Mesendoderm (in vitro differentiated cells): Measurements from ENCODE around the gene MYO1A.

ENCODE experiments used
- DNase-seq: peaks from one replicate; pipeline ENCODE4 v3.0.0; 2013
- H2AK5ac ChIP-seq: 2 replicates; pipeline ENCODE4 v1.6.1; 2013; ENCODE audit warnings: low read length, inconsistent platforms
- H2BK120ac ChIP-seq: 2 replicates; pipeline ENCODE4 v1.6.1; 2013; ENCODE audit warnings: low read depth, mild to moderate bottlenecking, low read length, moderate library complexity, mixed read lengths
- H2BK15ac ChIP-seq: replicated peaks from 2 replicates; pipeline ENCODE4 v1.6.1; 2013; ENCODE audit warnings: low read depth, mild to moderate bottlenecking, moderate library complexity
- H2BK5ac ChIP-seq: 2 replicates; pipeline ENCODE4 v1.6.1; 2013; ENCODE audit warnings: low read length, inconsistent platforms
- H3K18ac ChIP-seq: 2 replicates; pipeline ENCODE4 v1.6.1; 2013; ENCODE audit warnings: mild to moderate bottlenecking, low read length, mixed read lengths
- H3K23ac ChIP-seq: one replicate; pipeline ENCODE4 v1.6.1; 2013; ENCODE audit warnings: low read length
- H3K27ac ChIP-seq: 2 replicates; pipeline ENCODE4 v1.5.1; 2013; ENCODE audit warnings: low read depth, mild to moderate bottlenecking, inconsistent platforms, low read length, moderate library complexity
- H3K27me3 ChIP-seq: 2 replicates; pipeline ENCODE4 v1.6.1; 2013; ENCODE audit warnings: low read length, control low read depth, mild to moderate bottlenecking, inconsistent platforms; ENCODE audit not compliant: insufficient read depth, poor library complexity
- H3K36me3 ChIP-seq: 2 replicates; pipeline ENCODE4 v1.6.1; 2013; ENCODE audit warnings: low read length, inconsistent platforms; ENCODE audit not compliant: control insufficient read depth, insufficient read depth
- H3K4ac ChIP-seq: one replicate; pipeline ENCODE4 v1.6.1; 2013; ENCODE audit warnings: low read depth, mild to moderate bottlenecking, low read length, moderate library complexity
- H3K4me1 ChIP-seq: 2 replicates; pipeline ENCODE4 v1.6.1; 2013; ENCODE audit warnings: low read depth, low read length, inconsistent platforms; ENCODE audit not compliant: control insufficient read depth
- H3K4me2 ChIP-seq: 2 replicates; pipeline ENCODE4 v1.6.1; 2013; ENCODE audit warnings: low read length
- H3K4me3 ChIP-seq: 2 replicates; pipeline ENCODE4 v1.5.1; 2013; ENCODE audit warnings: mild to moderate bottlenecking, low read length
- H3K56ac ChIP-seq: one replicate; pipeline ENCODE4 v1.6.1; 2013; ENCODE audit warnings: low read length
- H3K79me1 ChIP-seq: 2 replicates; pipeline ENCODE4 v1.6.1; 2013; ENCODE audit warnings: low read length, inconsistent platforms
- H3K79me2 ChIP-seq: 2 replicates; pipeline ENCODE4 v1.6.1; 2013; ENCODE audit warnings: mild to moderate bottlenecking, low read length; ENCODE audit not compliant: control insufficient read depth, insufficient read depth
- H3K9ac ChIP-seq: 2 replicates; pipeline ENCODE4 v1.6.1; 2013; ENCODE audit warnings: low read length, inconsistent platforms
- H4K5ac ChIP-seq: one replicate; pipeline ENCODE4 v1.6.1; 2013; ENCODE audit warnings: low read length
- H4K8ac ChIP-seq: one replicate; pipeline ENCODE4 v1.6.1; 2013; ENCODE audit warnings: low read depth, mild to moderate bottlenecking, control low read depth, low read length, moderate library complexity
- WGBS: extraction: QIAGEN DNeasy Blood & Tissue Kit; methylation state at CpG from one replicate; pipeline ENCODE4 v1.1.7; 2013; ENCODE audit warnings: low lambda C conversion rate, missing lambda C conversion rate; ENCODE audit not compliant: insufficient coverage; ENCODE audit errors: extremely low coverage; 5-methylcytosine and 5-hydroxymethylcytosine counted together

MYO1A gene

DNA sequence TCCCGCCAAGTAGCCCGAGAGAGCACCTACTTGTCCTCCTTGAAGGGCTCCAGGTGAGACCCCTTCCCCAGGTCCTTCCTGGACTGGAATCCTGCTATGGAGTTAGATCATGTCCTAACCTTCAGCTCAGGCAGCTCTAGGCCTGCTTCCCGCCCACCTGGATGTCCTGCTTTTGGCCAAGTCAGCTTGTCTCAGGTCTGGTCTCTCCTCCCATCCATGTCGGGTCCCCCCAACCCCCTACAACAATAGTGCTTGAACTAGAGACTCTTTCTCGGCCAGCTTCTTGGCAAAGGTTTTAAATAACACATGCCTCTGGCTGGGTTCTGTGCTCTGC lies 42.6 kb upstream of the MYO1A start:
- Histone ChIP-seq H3K4ac (no peak overlapping the region), H3K4me2 (no peak overlapping the region), H3K79me1 (peaks cover 6% of the 10 kb centered on the region), H4K5ac (no peak overlapping the region), H3K4me3 (no peak overlapping the region), H3K56ac (no peak overlapping the region), H2BK120ac (no peak overlapping the region), H3K18ac (no peak overlapping the region), H2BK15ac (no peak overlapping the region), H3K9ac (peak overlapping the region; percentile 21), H3K4me1 (peaks cover 7% of the 10 kb centered on the region), H3K36me3 (peaks cover 11% of the 10 kb centered on the region), H3K27ac (no peak overlapping the region), H3K27me3 (no peaks in the 10 kb centered on the region), H3K23ac (no peak overlapping the region), H2AK5ac (no peak overlapping the region), H3K79me2 (peaks cover 8% of the 10 kb centered on the region), H2BK5ac (no peak overlapping the region), H4K8ac (no peak overlapping the region)
- DNase-seq = no peak
- WGBS = no CpG with 5 or more reads among the region's 5 CpGs

DNA sequence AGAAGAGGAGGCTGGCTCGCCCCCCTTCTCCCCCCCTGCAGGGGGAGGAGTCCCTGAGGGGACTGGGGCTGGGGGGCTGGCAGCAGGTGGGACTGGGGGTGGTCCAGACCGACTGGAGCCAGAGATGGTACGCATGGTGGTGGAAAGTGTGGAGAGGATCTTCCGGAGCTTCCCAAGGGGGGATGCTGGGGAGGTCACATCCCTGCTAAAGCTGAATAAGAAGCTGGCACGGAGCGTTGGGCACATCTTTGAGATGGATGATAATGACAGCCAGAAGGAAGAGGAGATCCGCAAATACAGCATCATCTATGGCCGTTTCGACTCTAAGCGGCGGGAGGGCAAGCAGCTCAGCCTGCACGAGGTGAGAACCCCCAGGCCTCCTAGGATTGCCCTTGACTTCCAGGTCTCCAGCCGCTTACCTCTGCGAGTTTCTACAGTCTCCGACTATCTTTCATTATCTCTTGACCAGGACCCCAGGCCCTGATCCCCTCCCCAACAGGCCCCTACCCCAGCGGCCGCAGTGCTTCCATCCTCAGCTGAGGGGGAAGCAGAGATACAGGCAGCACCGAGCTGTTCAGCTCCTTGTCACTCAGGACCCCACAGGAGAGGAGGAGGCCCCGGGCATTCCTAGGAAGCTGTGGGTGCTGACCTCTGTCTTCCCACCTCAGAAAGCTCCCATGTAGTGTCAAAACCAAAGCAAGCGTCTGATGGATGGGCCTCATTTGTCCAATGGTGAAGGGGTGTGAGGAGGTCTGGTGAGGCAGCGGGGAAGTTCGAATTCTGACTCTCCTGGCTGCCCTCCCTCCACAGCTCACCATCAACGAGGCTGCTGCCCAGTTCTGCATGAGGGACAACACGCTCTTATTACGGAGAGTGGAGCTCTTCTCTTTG lies 42.0 kb upstream of the MYO1A start:
- no peak overlapping the region for H2AK5ac ChIP-seq
- no peak overlapping the region for H3K27ac ChIP-seq
- no peak overlapping the region for H3K9ac ChIP-seq
- no peak overlapping the region for H3K4me3 ChIP-seq
- DNase-seq = no peak
- WGBS = no CpG with 5 or more reads among the region's 25 CpGs
- H4K8ac ChIP-seq = no peak overlapping the region
- no peak overlapping the region for H4K5ac ChIP-seq
- H2BK120ac ChIP-seq = no peak overlapping the region
- H3K79me2 ChIP-seq = peaks cover 8% of the 10 kb centered on the region
- no peak overlapping the region for H3K18ac ChIP-seq
- no peak overlapping the region for H3K4me2 ChIP-seq
- peaks cover 11% of the 10 kb centered on the region for H3K36me3 ChIP-seq
- H3K23ac ChIP-seq = no peak overlapping the region
- H2BK5ac ChIP-seq = no peak overlapping the region
- H3K56ac ChIP-seq = no peak overlapping the region
- no peak overlapping the region for H2BK15ac ChIP-seq
- peaks cover 7% of the 10 kb centered on the region for H3K4me1 ChIP-seq
- no peak overlapping the region for H3K4ac ChIP-seq
- no peaks in the 10 kb centered on the region for H3K27me3 ChIP-seq
- peaks cover 6% of the 10 kb centered on the region for H3K79me1 ChIP-seq

DNA sequence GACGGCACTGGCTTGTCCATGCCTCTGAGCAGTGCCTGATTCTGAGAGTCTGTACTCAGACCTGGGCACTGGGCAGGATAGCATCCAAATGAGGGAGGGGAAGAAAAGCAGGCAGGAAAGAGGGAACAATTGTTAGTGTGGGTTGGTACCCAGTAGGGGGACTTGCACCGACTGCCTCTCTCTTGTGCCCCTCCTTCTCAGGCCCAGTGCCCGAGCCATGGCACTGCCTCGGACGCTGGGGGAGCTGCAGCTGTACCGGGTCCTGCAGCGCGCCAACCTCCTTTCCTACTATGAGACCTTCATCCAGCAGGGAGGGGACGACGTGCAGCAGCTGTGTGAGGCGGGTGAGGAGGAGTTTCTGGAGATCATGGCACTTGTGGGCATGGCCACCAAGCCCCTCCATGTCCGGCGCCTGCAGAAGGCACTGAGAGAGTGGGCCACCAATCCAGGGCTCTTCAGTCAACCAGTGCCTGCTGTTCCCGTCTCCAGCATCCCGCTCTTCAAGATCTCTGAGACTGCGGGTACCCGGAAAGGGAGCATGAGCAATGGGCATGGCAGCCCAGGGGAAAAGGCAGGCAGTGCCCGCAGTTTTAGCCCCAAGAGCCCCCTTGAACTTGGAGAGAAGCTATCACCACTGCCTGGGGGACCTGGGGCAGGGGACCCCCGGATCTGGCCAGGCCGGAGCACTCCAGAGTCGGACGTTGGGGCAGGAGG lies 41.2 kb upstream of the MYO1A start:
- H3K27ac ChIP-seq = no peak overlapping the region
- H2BK120ac ChIP-seq = no peak overlapping the region
- no peak overlapping the region for H4K5ac ChIP-seq
- H3K18ac ChIP-seq = no peak overlapping the region
- no CpG with 5 or more reads among the region's 22 CpGs for WGBS
- peaks cover 6% of the 10 kb centered on the region for H3K79me1 ChIP-seq
- H2BK15ac ChIP-seq = no peak overlapping the region
- H2BK5ac ChIP-seq = no peak overlapping the region
- H3K4me3 ChIP-seq = no peak overlapping the region
- peaks cover 7% of the 10 kb centered on the region for H3K4me1 ChIP-seq
- DNase-seq = no peak
- H2AK5ac ChIP-seq = no peak overlapping the region
- no peak overlapping the region for H3K23ac ChIP-seq
- H3K79me2 ChIP-seq = peaks cover 8% of the 10 kb centered on the region
- H3K4me2 ChIP-seq = no peak overlapping the region
- H3K4ac ChIP-seq = no peak overlapping the region
- no peak overlapping the region for H3K9ac ChIP-seq
- H4K8ac ChIP-seq = no peak overlapping the region
- no peak overlapping the region for H3K56ac ChIP-seq
- peaks cover 11% of the 10 kb centered on the region for H3K36me3 ChIP-seq
- H3K27me3 ChIP-seq = no peaks in the 10 kb centered on the region

DNA sequence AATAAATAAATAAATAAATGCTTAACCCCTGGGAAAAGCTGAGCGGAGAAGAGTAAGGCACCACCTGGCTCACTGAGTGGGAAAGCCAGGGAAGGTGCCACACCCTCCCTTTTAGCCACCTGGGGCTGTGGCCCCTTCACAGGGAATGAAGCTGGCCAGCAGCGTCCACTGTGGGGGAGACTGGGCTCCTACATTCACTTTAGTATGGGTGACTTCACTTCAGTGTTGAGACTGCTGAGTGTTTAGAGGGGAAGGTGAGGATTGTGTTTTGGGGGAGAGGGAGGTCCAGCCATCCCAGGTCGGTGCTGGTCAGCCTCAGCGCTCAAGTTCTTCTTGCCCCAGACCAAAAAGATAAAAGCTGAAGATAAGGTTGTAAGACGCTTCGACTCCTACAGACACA lies 40.6 kb upstream of the MYO1A start:
- H3K27me3 ChIP-seq = no peaks in the 10 kb centered on the region
- peak overlapping the region; percentile 71 for H3K56ac ChIP-seq
- DNase-seq = no peak
- H3K4me2 ChIP-seq = no peak overlapping the region
- H3K36me3 ChIP-seq = peaks cover 9% of the 10 kb centered on the region
- H3K4me1 ChIP-seq = peaks cover 11% of the 10 kb centered on the region
- no peak overlapping the region for H2BK5ac ChIP-seq
- H2AK5ac ChIP-seq = no peak overlapping the region
- peak overlapping the region; percentile 57 for H3K9ac ChIP-seq
- peaks cover 8% of the 10 kb centered on the region for H3K79me2 ChIP-seq
- H3K4me3 ChIP-seq = no peak overlapping the region
- no peak overlapping the region for H3K23ac ChIP-seq
- no CpG with 5 or more reads among the region's 6 CpGs for WGBS
- no peak overlapping the region for H3K4ac ChIP-seq
- no peak overlapping the region for H2BK120ac ChIP-seq
- no peak overlapping the region for H4K8ac ChIP-seq
- no peak overlapping the region for H2BK15ac ChIP-seq
- H3K18ac ChIP-seq = no peak overlapping the region
- H4K5ac ChIP-seq = no peak overlapping the region
- peaks cover 6% of the 10 kb centered on the region for H3K79me1 ChIP-seq
- H3K27ac ChIP-seq = no peak overlapping the region

DNA sequence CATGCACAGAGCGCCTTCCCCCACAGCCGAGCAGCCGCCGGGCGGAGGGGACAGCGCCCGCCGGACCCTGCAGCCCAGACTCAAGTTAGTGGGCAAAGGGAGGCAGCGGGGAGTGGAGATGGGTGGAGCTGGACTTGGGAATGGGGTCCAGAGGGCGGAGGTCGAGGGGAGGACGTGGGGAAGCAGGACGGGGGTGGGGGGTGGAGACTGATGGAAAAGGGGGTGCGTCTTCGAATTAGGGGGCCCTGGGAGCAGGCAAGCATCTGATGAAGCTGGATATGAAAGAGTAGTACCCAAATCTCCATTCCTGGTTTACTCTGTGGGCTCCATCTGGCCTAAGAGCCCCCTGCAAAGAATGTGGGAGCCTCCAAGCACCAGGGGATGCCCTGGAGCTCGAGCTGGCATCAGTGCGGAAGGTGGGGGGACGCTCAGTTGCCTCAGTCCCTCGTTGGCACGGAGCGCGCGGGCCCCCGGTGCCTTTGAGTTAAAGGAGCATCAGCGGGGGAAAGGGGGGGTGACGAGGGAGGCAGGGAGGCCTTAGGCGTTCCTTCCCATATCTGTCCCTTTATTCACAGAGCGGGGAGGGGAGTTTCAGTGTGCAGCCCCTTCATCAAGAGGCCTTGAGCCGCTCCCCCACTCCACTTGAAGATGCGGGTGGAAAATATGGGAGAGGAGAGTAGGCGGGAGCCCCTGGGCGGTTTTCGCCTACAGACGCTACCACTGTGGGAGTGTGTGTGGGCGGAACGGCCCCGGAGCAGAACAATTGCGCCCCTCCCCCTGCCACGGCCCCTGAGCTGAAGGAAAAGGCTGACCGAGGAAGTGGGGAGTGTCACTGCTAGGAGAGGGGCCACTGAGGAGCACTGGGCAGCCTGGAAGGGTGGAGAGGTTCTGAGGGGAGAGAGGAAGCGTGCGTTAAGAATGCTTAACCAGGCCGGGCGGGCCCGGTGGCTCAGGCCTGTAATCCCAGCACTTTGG lies 39.6 kb upstream of the MYO1A start:
- H3K27me3 ChIP-seq = no peaks in the 10 kb centered on the region
- peak overlapping the region; percentile 11 for H3K18ac ChIP-seq
- H3K79me2 ChIP-seq = peaks cover 8% of the 10 kb centered on the region
- H3K4me3 ChIP-seq = peak overlapping the region; percentile 58
- H3K27ac ChIP-seq = peak overlapping the region; percentile 53
- H3K79me1 ChIP-seq = peaks cover 6% of the 10 kb centered on the region
- H3K36me3 ChIP-seq = peaks cover 6% of the 10 kb centered on the region
- DNase-seq = peak; percentile 49
- H4K5ac ChIP-seq = no peak overlapping the region
- no peak overlapping the region for H2BK120ac ChIP-seq
- peak overlapping the region; percentile 85 for H3K23ac ChIP-seq
- H2BK15ac ChIP-seq = no peak overlapping the region
- peak overlapping the region; percentile 96 for H3K4me2 ChIP-seq
- H2BK5ac ChIP-seq = peak overlapping the region; percentile 9
- peak overlapping the region; percentile 89 for H3K4ac ChIP-seq
- WGBS = no CpG with 5 or more reads among the region's 45 CpGs
- H3K4me1 ChIP-seq = peaks cover 11% of the 10 kb centered on the region
- H4K8ac ChIP-seq = no peak overlapping the region
- H2AK5ac ChIP-seq = no peak overlapping the region
- H3K9ac ChIP-seq = peak overlapping the region; percentile 94
- H3K56ac ChIP-seq = peak overlapping the region; percentile 98
